GM18499 (cell line): ENCODE data around the gene ZNF474.

ENCODE experiments used
- ATAC-seq: cut with Tn5 transposase; IDR thresholded peaks from one replicate; pipeline ENCODE4 v1.9.1; 2021; ENCODE audit warnings: moderate number of reproducible peaks; ENCODE audit not compliant: insufficient read depth, unreplicated experiment

Gene ZNF474

DNA sequence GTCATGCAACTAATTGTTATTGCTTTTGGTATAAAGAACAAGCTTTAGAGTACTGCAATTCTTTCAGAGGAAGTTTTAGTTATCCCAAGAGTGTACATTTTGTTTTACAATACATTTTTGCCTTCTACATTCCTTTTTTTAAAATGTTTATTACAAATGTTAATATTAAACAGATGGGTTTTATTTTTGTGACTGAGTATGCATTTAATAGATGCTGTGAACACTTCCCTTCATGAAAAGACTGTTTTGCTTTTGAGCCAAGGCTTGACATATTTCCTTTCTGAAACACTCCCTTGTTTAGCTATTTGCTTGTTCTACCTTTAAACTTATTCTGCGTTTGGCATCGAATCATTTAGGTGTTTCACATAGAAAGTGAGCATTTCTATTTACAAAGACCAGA lies 14.8 kb upstream of the ZNF474 start:
- ATAC-seq, result no peak

- no peak for ATAC-seq
These were observed 10.9 kb upstream of the ZNF474 start for GRCh38 chr5:122118356-122118948.

DNA sequence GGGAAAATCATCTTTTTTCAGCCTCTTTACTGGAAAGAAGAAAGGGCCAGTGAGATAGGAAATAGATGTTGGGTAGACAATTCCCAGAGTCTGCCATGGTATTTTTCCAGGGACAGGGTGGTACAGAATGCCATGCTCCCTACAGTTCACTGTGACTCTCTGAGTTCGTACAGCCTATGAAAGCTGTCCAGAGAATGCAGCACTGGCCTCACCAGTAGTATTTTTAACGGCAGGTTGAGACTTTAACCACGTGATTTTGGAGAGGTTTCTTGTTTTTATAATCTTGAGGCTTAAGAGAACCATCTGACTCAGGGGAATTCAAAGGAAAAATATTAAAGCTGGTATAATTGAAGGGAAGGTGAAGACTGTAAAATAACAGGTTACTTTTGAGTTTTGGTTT lies 10.1 kb upstream of the ZNF474 start:
- no peak for ATAC-seq

- ATAC-seq, result no peak
These were observed 8.9 kb upstream of the ZNF474 start for GRCh38 chr5:122120493-122120892.

DNA sequence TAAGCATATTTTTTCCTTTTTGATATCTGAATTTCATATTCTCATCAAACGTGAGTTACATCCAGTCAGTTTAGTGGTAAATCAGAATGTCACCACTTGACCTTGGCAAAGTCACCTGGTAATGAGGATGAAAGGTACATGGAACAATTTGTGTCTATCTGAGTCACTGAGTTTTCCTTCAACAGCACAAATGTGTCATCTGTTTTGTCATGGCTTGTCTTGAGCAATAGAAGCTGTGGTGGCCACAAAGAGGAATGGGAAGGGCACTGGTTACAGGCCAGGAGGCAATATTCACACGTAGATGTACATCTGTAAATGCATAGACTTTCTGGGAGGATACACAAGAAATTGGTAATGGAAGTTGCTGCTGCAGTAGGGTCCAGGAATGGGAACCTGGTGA lies 8.4 kb upstream of the ZNF474 start:
- no peak for ATAC-seq

DNA sequence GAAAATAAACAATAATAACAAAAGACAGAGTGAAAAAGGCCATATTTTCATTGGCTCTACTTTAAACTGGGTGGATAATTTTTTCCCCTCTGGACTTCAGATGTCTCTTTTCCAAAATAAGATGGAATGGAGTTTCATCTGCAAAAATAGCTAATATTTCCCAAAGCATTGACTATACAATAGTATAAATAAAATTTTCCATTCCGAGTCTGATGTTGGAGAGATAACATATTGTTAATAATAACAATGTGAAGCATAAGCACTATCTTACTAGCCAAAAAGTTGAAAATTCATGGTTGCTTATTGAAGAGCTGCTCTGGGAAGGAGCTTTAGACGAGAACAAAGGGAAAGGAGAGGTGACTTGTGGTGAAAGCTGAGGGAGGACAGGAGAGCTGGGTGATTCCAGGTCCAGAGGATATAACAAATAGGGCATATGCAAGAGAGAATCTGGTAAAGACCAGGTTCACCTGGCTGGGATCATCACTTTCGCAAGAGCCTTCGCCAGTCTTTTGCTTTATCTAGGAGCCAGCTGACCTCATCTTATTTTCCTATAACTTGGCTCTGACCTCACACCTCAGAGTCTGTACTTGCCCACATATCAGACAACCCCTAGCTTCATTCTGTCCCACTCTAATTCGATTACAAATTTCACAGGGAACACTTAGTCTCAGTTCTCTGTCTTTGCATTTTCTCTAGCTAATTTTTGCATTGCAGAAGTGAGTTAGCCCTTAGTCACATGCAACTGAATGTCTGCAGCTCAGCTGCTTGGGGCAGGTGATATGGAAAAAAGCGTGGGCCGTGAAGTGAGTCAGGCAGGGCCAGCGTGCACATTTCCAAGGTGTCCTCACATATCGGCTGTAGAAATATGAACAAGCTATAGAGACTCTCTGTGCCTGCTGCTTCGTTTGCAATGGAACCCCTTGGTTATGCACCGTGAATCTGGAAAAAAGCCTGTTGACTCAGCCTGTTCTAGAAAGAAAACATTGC lies 7.6 kb upstream of the ZNF474 start:
- ATAC-seq, result no peak

- ATAC-seq, result no peak
These were observed 4.6 kb upstream of the ZNF474 start for GRCh38 chr5:122124766-122125165.

DNA sequence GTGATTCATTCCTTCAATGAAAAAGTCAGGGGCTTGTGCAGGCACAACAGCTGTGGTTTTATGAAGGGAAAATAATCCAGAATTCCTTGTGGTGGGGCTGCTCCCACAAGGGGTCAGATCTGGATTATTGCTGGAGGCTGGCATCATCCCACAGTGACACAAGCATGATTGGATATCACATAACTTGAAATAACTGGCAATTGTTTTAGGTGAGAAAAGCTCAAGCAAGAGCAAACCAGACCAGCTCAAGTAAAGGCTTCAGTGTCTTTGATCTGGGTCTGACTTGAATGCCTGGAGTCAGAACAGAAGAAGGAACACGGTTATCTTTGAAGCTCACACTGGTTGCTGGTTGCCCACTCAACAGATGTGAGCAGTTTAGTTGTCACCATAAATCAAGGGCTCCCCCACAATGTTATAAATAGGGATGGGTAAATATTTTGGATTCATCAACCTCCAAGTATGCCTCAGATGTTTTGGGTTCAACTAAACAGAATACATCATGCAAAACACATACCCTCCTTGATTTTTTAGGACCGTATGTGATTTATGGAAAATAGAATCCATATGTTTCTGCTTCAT lies 3.1 kb upstream of the ZNF474 start:
- no peak for ATAC-seq

DNA sequence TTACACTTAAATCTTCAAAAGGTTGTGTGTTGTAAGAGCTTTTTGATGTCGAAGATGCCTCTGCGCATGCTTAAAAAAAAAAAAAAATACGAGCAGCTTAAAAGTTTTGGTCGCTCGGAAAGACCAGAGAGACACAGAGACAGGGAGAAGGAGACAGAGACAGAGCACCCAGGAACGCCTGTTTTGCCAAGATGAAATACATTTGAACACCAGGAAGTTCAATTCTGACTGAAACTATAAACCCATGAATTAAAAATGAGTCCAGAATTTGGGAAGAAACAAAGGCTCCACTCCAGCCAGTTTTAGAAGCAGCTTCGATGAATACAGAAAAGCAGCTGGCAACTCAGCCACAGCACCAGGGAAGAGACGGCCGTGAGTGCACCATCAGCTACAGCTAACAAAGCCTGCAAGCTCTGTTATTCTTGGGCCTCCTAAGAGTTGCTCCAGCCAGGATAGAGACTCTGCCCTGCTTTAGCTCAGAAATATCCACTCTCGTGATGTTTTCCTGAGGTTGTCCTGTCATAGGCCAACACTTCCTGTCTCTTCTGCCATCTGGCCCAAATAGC lies 2.5 kb upstream of the ZNF474 start:
- ATAC-seq, result no peak

GRCh38 chr5:122130152-122130551 lies 806 bp downstream of the ZNF474 start:
- ATAC-seq, result no peak

DNA sequence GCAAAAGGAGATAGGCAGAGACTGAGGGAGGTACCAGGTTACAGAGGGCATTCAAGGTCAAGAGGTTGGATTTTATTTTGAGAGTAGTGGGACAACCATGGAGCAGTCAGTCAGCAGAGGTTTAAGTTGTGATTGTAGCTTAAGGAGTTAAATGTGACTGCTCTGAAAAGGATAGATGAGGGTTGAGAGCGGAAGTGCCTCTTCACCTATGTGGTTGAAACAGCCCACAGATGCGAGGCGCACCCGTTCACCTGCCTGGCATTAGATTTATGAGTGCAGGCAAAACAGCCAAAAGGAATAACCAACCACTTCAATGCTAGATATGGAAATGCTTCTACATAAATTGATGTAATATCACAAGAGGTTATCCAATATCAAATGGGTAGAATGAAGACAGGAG lies 8.4 kb downstream of the ZNF474 start:
- ATAC-seq, result no peak

DNA sequence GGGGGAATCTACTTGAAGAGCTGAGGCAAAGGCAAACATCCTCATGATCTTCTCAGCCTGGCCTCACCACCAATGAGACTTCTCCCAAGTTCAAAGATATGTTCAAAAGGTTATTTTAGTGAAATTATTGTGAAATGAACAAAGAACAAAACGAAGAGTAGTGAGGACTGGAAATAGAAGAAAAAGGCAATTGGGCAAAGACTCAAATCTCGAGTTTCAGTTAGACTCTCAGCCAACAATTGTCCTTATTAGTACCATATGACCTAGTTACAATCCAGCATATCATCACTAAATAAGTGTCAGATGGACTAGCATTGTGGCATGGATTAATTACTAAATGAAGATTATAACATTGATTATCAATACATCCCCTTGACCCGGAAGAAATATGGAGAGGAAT lies 9.0 kb downstream of the ZNF474 start:
- no peak for ATAC-seq

DNA sequence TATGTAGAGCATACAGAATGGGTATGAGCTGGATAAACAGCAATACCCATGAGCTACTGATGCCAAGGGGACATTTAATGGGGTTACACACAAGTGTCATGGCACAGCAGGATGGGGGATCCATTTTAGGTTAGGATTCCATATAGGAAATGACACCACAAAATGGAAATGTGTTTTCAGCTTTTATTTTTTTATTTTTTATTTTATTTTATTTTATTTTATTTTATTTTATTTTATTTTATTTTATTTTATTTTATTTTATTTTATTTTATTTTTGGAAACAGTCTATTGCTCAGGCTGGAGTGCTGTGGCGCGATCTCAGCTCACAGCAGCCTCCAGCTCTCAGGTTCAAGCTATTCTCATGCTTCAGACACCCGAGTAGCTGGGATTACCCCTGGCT lies 11.6 kb downstream of the ZNF474 start:
- ATAC-seq, result no peak

DNA sequence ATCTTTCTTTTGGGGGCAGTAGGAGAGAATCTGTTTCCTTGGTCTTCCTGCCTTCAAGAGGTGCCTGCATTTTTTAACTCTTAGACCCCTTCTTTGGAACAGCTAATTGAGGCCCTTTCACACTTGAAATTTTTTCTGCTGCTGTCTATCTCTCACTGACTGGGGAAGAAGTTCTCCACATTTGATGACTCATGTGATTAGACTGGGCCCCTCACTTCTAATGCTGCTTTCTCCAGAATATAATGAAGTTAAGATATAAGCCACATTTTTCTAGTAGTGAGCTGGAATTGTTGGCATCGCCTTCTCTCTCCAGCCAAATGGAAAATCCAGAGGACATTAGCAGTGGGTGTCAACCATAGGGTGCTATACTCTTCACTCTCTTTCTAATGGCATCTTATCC lies 12.4 kb downstream of the ZNF474 start:
- ATAC-seq, result no peak

- no peak for ATAC-seq
These were observed 13.3 kb downstream of the ZNF474 start for GRCh38 chr5:122142480-122143164.

DNA sequence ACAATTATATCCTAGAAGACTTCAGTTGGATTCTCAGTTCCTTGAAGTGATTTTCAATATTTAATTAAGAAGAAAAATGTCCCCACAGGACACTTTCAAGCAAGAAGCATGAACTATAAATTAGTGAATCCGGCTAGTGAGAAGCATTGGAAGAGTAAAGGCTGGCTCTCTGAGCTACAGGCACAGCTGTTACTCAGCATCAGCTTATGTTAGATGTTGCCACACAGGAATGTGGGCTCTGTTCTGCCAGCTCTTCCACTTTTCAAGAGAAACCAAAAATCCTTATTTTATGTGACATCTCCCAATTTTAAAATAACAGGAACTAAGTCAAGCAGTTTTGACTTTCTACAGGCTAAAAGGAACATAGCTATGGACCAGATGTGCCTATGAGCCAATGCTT lies 14.9 kb downstream of the ZNF474 start:
- no peak for ATAC-seq

- ATAC-seq, result no peak
These were observed 16.6 kb downstream of the ZNF474 start for GRCh38 chr5:122145906-122146305.

DNA sequence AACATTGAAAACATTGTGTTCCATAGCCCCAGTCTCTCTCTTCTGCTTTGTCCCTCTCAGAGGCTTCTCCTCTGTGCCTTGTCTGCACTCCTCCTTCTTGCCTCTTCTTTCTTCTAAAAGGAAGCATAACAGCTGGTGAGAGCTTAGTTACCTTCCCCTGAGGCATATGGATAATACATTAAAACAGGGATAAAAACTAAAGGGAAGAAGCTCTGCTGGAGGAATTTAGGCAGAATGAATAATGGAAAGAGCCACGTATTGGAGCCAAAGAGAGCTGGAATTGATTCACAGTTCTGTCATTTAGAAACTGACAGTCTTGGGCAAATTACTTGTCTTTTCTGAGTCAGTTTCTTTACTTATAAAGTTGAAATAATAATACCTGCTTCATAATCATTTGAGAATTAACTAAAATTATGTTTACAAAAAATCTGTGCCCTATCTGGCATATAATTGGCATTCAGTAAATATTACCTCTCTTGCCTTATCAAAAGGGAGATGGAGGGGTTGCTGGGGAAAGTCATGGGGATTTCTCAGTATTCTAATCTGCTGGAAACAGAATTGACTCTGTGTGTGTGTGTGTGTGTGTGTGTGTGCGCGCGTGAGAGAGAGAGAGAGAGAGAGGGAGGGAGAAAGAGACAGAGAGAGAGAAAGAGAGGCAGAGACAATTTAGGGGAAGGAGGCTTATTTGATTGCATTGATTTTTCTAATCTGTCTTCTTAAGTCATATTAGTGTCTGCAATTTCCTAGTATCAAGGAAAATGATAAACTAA lies 20.2 kb downstream of the ZNF474 start:
- no peak for ATAC-seq

DNA sequence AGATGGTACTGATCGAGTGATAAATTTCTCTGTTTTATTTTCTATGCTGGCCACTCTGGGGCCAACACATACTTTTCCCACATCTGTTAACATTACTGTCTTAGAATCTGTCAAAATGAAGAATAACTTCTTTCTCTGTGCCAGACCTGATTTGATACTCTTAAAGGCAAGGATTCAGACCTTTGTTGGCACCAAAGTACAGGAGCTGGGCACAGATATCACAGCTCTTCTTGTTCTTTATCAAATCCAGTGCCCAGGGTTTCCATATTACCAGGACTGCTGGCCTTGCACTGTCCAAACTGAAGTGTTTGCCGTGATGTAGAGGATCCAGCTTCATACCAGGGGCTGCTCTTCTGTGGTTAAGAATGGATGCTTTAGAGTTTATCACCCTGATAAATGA lies 20.9 kb downstream of the ZNF474 start:
- no peak for ATAC-seq

GRCh38 chr5:122151640-122152039 lies 22.3 kb downstream of the ZNF474 start:
- ATAC-seq, result no peak
